Body of pancreas (tissue), 4 donors: Measurements from ENCODE around the gene OR2T33. TPM values are rescaled to one million over a fixed set of nuclear protein-coding genes. Genes with fewer than 3 reads are reported as not detected.

ENCODE experiments used
- ATAC-seq: fragments of 150-250 bp; one replicate; pipeline ENCODE4 v1.9.1; 2016
- DNase-seq, 4 donors: peaks; one replicate each; pipeline ENCODE4 v3.0.0-alpha.2; 2019
- H3K27ac ChIP-seq, 4 donors: fragments of 200-600 bp; sonication (generic); 1 replicate in 3 of 4; 2 replicates in 1 of 4; pipeline versions ENCODE4 v1.5.1 to v1.6.1; 2016 to 2019; ENCODE audit warnings: mild to moderate bottlenecking in 1 of 4, mixed read lengths in 1 of 4, moderate library complexity in 1 of 4
- H3K27me3 ChIP-seq, 2 donors: fragments of 200-600 bp; sonication (generic); one replicate each; pipeline ENCODE4 v1.6.0; 2016; ENCODE audit warnings: mild to moderate bottlenecking in 1 of 2
- H3K36me3 ChIP-seq, 2 donors: fragments of 200-600 bp; sonication (generic); replicated peaks in 1 of 2; 2 replicates each; pipeline ENCODE4 v1.5.1; 2016; ENCODE audit warnings: low read depth in 2 of 2; ENCODE audit not compliant: insufficient read depth in 1 of 2
- H3K4me1 ChIP-seq: fragments of 200-600 bp; sonication (generic); one replicate; pipeline ENCODE4 v1.6.0; 2016
- H3K4me3 ChIP-seq, 2 donors: fragments of 200-600 bp; sonication (generic); 1 replicate in 1 of 2; 2 replicates in 1 of 2; pipeline ENCODE4 v1.5.1; 2016 to 2019
- H3K9me3 ChIP-seq, 3 donors: fragments of 200-600 bp; sonication (generic); 1 replicate in 2 of 3; 2 replicates in 1 of 3; pipeline ENCODE4 v1.5.1; 2016
- CTCF ChIP-seq, 7 experiments: fragments of 450-650 bp in 4 of 7; fragments of 200-600 bp in 3 of 7; sonication (generic) in 3 of 7; IDR thresholded peaks; one replicate each; pipeline ENCODE4 v1.5.1; 2016 to 2019; ENCODE audit warnings: antibody characterized with exemption in 7 of 7
- POLR2A ChIP-seq, 3 donors: fragments of 450-650 bp; IDR thresholded peaks; one replicate each; pipeline ENCODE4 v1.6.1; 2016; ENCODE audit warnings: antibody characterized with exemption in 3 of 3, mild to moderate bottlenecking in 2 of 3
- WGBS, 2 donors: methylation state at CpG; one replicate each; pipeline ENCODE4 v1.1.5; 2017; 5-methylcytosine and 5-hydroxymethylcytosine counted together
- intact Hi-C: fragments of 100-400 bp; cut with DNase I; formaldehyde crosslinking; loops from one replicate; pipeline ENCODE4 v1.15.1; 2023
- total RNA-seq, 2 donors: library from RNA; depleted of rRNA; stranded (reverse); fragments of >200 nt; gene quantifications; one replicate each; pipeline ENCODE4 v1.1.0, GENCODE V29; 2016

The OR2T33 gene
- total RNA-seq, 2 donors from 2014 or later: not detected

- intact Hi-C loops: no loop called here
- no peak overlapping the region for H3K27ac ChIP-seq
- WGBS, 2 donors: 73 to 74% methylated on average over 9 of the region's 9 CpGs
- H3K4me1 ChIP-seq: no peaks in the 10 kb centered on the region
- no peak for ATAC-seq
- no peak for TF ChIP-seq CTCF (IDR thresholded peaks at IDR 0.05)
- TF ChIP-seq POLR2A (IDR thresholded peaks at IDR 0.05): no peak
- H3K4me3 ChIP-seq: no peak overlapping the region
- DNase-seq: no peak
- no peaks in the 10 kb centered on the region for H3K27me3 ChIP-seq
- H3K36me3 ChIP-seq: no peaks in the 10 kb centered on the region
- H3K9me3 ChIP-seq: no peaks in the 10 kb centered on the region
Observed at GRCh38 chr1:248239478-248239877, 38.3 kb downstream of the OR2T33 start.

GRCh38 chr1:248231117-248231516 is 46.7 kb downstream of the OR2T33 start, which contains the start of gene OR2M4:
Gene OR2M4 (plus strand): TSS chr1:248231417. CDS start chr1:248238929, 7,512 bp downstream.
- ATAC-seq (no peak), DNase-seq (no peak)
- 47 to 57% methylated on average over 2 of the region's 2 CpGs for WGBS, 2 donors
- no peak for TF ChIP-seq POLR2A (IDR thresholded peaks at IDR 0.05)
- no peak for TF ChIP-seq CTCF (IDR thresholded peaks at IDR 0.05)
- no peak within 1 kb of the TSS for H3K4me3 ChIP-seq
- H3K4me1 ChIP-seq: no peaks in the 10 kb centered on the region
- no peak within 1 kb of the TSS for H3K27ac ChIP-seq
- H3K27me3 ChIP-seq: no peaks in the 10 kb centered on the region
- no peaks in the 10 kb centered on the region for H3K36me3 ChIP-seq
- intact Hi-C loops: no loop called here
- no peaks in the 10 kb centered on the region for H3K9me3 ChIP-seq

- 29 to 59% methylated on average over 3 to 6 of the region's 6 CpGs for WGBS, 2 donors
- Histone ChIP-seq H3K4me1 (no peaks in the 10 kb centered on the region), H3K27ac (no peak overlapping the region), H3K9me3 (no peaks in the 10 kb centered on the region), H3K36me3 (no peaks in the 10 kb centered on the region), H3K4me3 (no peak overlapping the region), H3K27me3 (no peaks in the 10 kb centered on the region)
- intact Hi-C loops: no loop called here
- ATAC-seq (no peak), DNase-seq (no peak)
- TF ChIP-seq POLR2A (IDR thresholded peaks at IDR 0.05): no peak
- TF ChIP-seq CTCF (IDR thresholded peaks at IDR 0.05): no peak
Observed at GRCh38 chr1:248229360-248229908, 48.3 kb downstream of the OR2T33 start.

- Histone ChIP-seq H3K36me3 (no peaks in the 10 kb centered on the region), H3K27me3 (no peaks in the 10 kb centered on the region), H3K9me3 (no peaks in the 10 kb centered on the region), H3K27ac (no peak overlapping the region), H3K4me3 (no peak overlapping the region), H3K4me1 (no peaks in the 10 kb centered on the region)
- intact Hi-C loops: no loop called here
- TF ChIP-seq POLR2A (IDR thresholded peaks at IDR 0.05) (no peak), CTCF (IDR thresholded peaks at IDR 0.05) (no peak)
- ATAC-seq (no peak), DNase-seq (no peak)
- 32 to 71% methylated on average over 1 of the region's 1 CpG for WGBS, 2 donors
Observed at GRCh38 chr1:248225537-248225936, 52.2 kb downstream of the OR2T33 start.

Other genes with a start within 250 kb of the OR2T33 start
- gene OR2L2, start 247.9 kb downstream of the OR2T33 start, total RNA-seq: not detected
- not detected for gene OR2L3, start 231.1 kb downstream of the OR2T33 start, total RNA-seq
- gene OR2L13, start 182.8 kb downstream of the OR2T33 start, total RNA-seq: not detected
- not detected for gene OR2M5, start 132.8 kb downstream of the OR2T33 start, total RNA-seq
- gene OR2M2, start 103.2 kb downstream of the OR2T33 start, total RNA-seq: not detected
- gene OR2M3, start 80.7 kb downstream of the OR2T33 start, total RNA-seq: not detected
- not detected for gene OR2M4, start 46.6 kb downstream of the OR2T33 start, total RNA-seq
- not detected for gene OR2T12, start 25.4 kb upstream of the OR2T33 start, total RNA-seq
- not detected for gene OR2M7, start 46.6 kb upstream of the OR2T33 start, total RNA-seq
- gene OR14C36, start 70.8 kb upstream of the OR2T33 start, total RNA-seq: not detected
- not detected for gene OR2T4, start 83.7 kb upstream of the OR2T33 start, total RNA-seq
- gene OR2T6, start 97.8 kb upstream of the OR2T33 start, total RNA-seq: not detected
- not detected for gene OR2T1, start 125.1 kb upstream of the OR2T33 start, total RNA-seq
- not detected for gene OR2T2, start 167.7 kb upstream of the OR2T33 start, total RNA-seq
- not detected for gene OR2T3, start 195.4 kb upstream of the OR2T33 start, total RNA-seq
- not detected for gene OR2T5, start 210.6 kb upstream of the OR2T33 start, total RNA-seq
- not detected for gene OR2G6, start 230.1 kb upstream of the OR2T33 start, total RNA-seq